BLaER1 (cell line): ENCODE results near the gene PBX1.

ENCODE experiments used
- H3K27ac ChIP-seq: shearing (Covaris generic); formaldehyde crosslinking; 2 replicates; pipeline ENCODE4 v1.8.1; 2022
- H3K27me3 ChIP-seq: shearing (Covaris generic); formaldehyde crosslinking; 2 replicates; pipeline ENCODE4 v1.8.1; 2022
- H3K36me3 ChIP-seq: shearing (Covaris generic); formaldehyde crosslinking; 2 replicates; pipeline ENCODE4 v1.8.1; 2022
- H3K4me1 ChIP-seq: shearing (Covaris generic); formaldehyde crosslinking; 2 replicates; pipeline ENCODE4 v1.8.1; 2022
- H3K4me2 ChIP-seq: shearing (Covaris generic); formaldehyde crosslinking; 2 replicates; pipeline ENCODE4 v1.8.1; 2022
- H3K4me3 ChIP-seq: shearing (Covaris generic); formaldehyde crosslinking; 2 replicates; pipeline ENCODE4 v1.8.1; 2022
- H3K9ac ChIP-seq: shearing (Covaris generic); formaldehyde crosslinking; 2 replicates; pipeline ENCODE4 v1.8.1; 2022
- H3K9me3 ChIP-seq: shearing (Covaris generic); formaldehyde crosslinking; 2 replicates; pipeline ENCODE4 v1.8.1; 2022
- H4K20me1 ChIP-seq: shearing (Covaris generic); formaldehyde crosslinking; 2 replicates; pipeline ENCODE4 v1.8.1; 2022
- Cebpa-rat ChIP-seq: shearing (Covaris generic); IDR thresholded peaks from 2 replicates; pipeline ENCODE4 v1.8.1; 2022

The PBX1 gene

GRCh38 chr1:164861632-164862031 is 302.6 kb downstream of the PBX1 start:
- Histone ChIP-seq H3K27ac (no peak overlapping the region), H3K4me2 (no peak overlapping the region), H3K9me3 (no peaks in the 10 kb centered on the region), H4K20me1 (no peaks in the 10 kb centered on the region), H3K4me3 (no peak overlapping the region), H3K4me1 (no peaks in the 10 kb centered on the region), H3K27me3 (no peaks in the 10 kb centered on the region), H3K36me3 (no peaks in the 10 kb centered on the region), H3K9ac (no peak overlapping the region)
- no peak for TF ChIP-seq Cebpa-rat

- Histone ChIP-seq H3K4me3 (no peak overlapping the region), H3K27me3 (no peaks in the 10 kb centered on the region), H4K20me1 (no peaks in the 10 kb centered on the region), H3K36me3 (no peaks in the 10 kb centered on the region), H3K4me2 (no peak overlapping the region), H3K27ac (no peak overlapping the region), H3K9ac (no peak overlapping the region), H3K4me1 (no peaks in the 10 kb centered on the region), H3K9me3 (no peaks in the 10 kb centered on the region)
- TF ChIP-seq Cebpa-rat: no peak
Observed at GRCh38 chr1:164863056-164863455, 304.1 kb downstream of the PBX1 start.

- no peaks in the 10 kb centered on the region for H3K36me3 ChIP-seq
- H3K27me3 ChIP-seq: no peaks in the 10 kb centered on the region
- H3K4me2 ChIP-seq: no peak overlapping the region
- H3K4me1 ChIP-seq: no peaks in the 10 kb centered on the region
- H3K9ac ChIP-seq: no peak overlapping the region
- no peak for TF ChIP-seq Cebpa-rat
- H4K20me1 ChIP-seq: no peaks in the 10 kb centered on the region
- H3K4me3 ChIP-seq: no peak overlapping the region
- no peak overlapping the region for H3K27ac ChIP-seq
- no peaks in the 10 kb centered on the region for H3K9me3 ChIP-seq
Observed at GRCh38 chr1:164864161-164864560, 305.2 kb downstream of the PBX1 start.

GRCh38 chr1:164865385-164865784 is 306.4 kb downstream of the PBX1 start:
- Histone ChIP-seq H3K4me2 (no peak overlapping the region), H3K4me3 (no peak overlapping the region), H3K9ac (no peak overlapping the region), H4K20me1 (no peaks in the 10 kb centered on the region), H3K36me3 (no peaks in the 10 kb centered on the region), H3K27me3 (no peaks in the 10 kb centered on the region), H3K9me3 (no peaks in the 10 kb centered on the region), H3K4me1 (no peaks in the 10 kb centered on the region), H3K27ac (no peak overlapping the region)
- TF ChIP-seq Cebpa-rat: no peak

GRCh38 chr1:164867590-164867989 is 308.6 kb downstream of the PBX1 start:
- Histone ChIP-seq H3K4me1 (no peaks in the 10 kb centered on the region), H3K9me3 (no peaks in the 10 kb centered on the region), H3K4me2 (no peak overlapping the region), H3K4me3 (no peak overlapping the region), H3K27me3 (no peaks in the 10 kb centered on the region), H3K9ac (no peak overlapping the region), H3K36me3 (no peaks in the 10 kb centered on the region), H3K27ac (no peak overlapping the region), H4K20me1 (no peaks in the 10 kb centered on the region)
- TF ChIP-seq Cebpa-rat: no peak

GRCh38 chr1:164868990-164869389 is 310.0 kb downstream of the PBX1 start:
- Histone ChIP-seq H3K4me1 (no peaks in the 10 kb centered on the region), H3K4me3 (no peak overlapping the region), H3K4me2 (no peak overlapping the region), H3K27me3 (no peaks in the 10 kb centered on the region), H4K20me1 (no peaks in the 10 kb centered on the region), H3K9me3 (no peaks in the 10 kb centered on the region), H3K36me3 (no peaks in the 10 kb centered on the region), H3K9ac (no peak overlapping the region), H3K27ac (no peak overlapping the region)
- TF ChIP-seq Cebpa-rat: no peak

GRCh38 chr1:164875518-164875917 is 316.5 kb downstream of the PBX1 start:
- Histone ChIP-seq H3K27ac (no peak overlapping the region), H3K4me2 (no peak overlapping the region), H3K27me3 (no peaks in the 10 kb centered on the region), H3K4me1 (no peaks in the 10 kb centered on the region), H3K9me3 (no peaks in the 10 kb centered on the region), H3K36me3 (no peaks in the 10 kb centered on the region), H4K20me1 (no peaks in the 10 kb centered on the region), H3K4me3 (no peak overlapping the region), H3K9ac (no peak overlapping the region)
- TF ChIP-seq Cebpa-rat: no peak

GRCh38 chr1:164876398-164877116 is 317.6 kb downstream of the PBX1 start:
- no peaks in the 10 kb centered on the region for H3K27me3 ChIP-seq
- H3K27ac ChIP-seq: no peak overlapping the region
- no peak overlapping the region for H3K4me2 ChIP-seq
- no peaks in the 10 kb centered on the region for H4K20me1 ChIP-seq
- H3K9ac ChIP-seq: no peak overlapping the region
- no peaks in the 10 kb centered on the region for H3K9me3 ChIP-seq
- H3K36me3 ChIP-seq: no peaks in the 10 kb centered on the region
- H3K4me1 ChIP-seq: no peaks in the 10 kb centered on the region
- TF ChIP-seq Cebpa-rat: no peak
- no peak overlapping the region for H3K4me3 ChIP-seq

- H3K4me3 ChIP-seq: no peak overlapping the region
- H3K27ac ChIP-seq: no peak overlapping the region
- H4K20me1 ChIP-seq: no peaks in the 10 kb centered on the region
- H3K4me1 ChIP-seq: no peaks in the 10 kb centered on the region
- no peaks in the 10 kb centered on the region for H3K27me3 ChIP-seq
- H3K36me3 ChIP-seq: no peaks in the 10 kb centered on the region
- no peak overlapping the region for H3K4me2 ChIP-seq
- no peak for TF ChIP-seq Cebpa-rat
- no peak overlapping the region for H3K9ac ChIP-seq
- no peaks in the 10 kb centered on the region for H3K9me3 ChIP-seq
Observed at GRCh38 chr1:164880199-164880598, 321.2 kb downstream of the PBX1 start.

GRCh38 chr1:164880644-164881043 is 321.7 kb downstream of the PBX1 start:
- H3K4me3 ChIP-seq: no peak overlapping the region
- H4K20me1 ChIP-seq: no peaks in the 10 kb centered on the region
- H3K9ac ChIP-seq: no peak overlapping the region
- H3K4me1 ChIP-seq: no peaks in the 10 kb centered on the region
- H3K36me3 ChIP-seq: no peaks in the 10 kb centered on the region
- H3K4me2 ChIP-seq: no peak overlapping the region
- no peaks in the 10 kb centered on the region for H3K27me3 ChIP-seq
- no peak overlapping the region for H3K27ac ChIP-seq
- no peak for TF ChIP-seq Cebpa-rat
- H3K9me3 ChIP-seq: no peaks in the 10 kb centered on the region

- Histone ChIP-seq H3K36me3 (no peaks in the 10 kb centered on the region), H3K4me3 (no peak overlapping the region), H3K9ac (no peak overlapping the region), H4K20me1 (no peaks in the 10 kb centered on the region), H3K9me3 (no peaks in the 10 kb centered on the region), H3K4me1 (no peaks in the 10 kb centered on the region), H3K27ac (no peak overlapping the region), H3K4me2 (no peak overlapping the region), H3K27me3 (no peaks in the 10 kb centered on the region)
- no peak for TF ChIP-seq Cebpa-rat
Observed at GRCh38 chr1:164885311-164885710, 326.3 kb downstream of the PBX1 start.
